Common myeloid progenitor, CD34-positive (primary cell): ENCODE measurements around the gene APBB2.
A peak's percentile ranks its signal among the peaks of the same experiment; 100 is the strongest.
"Not testable (repeated sequence)": the region's sequence is repeated elsewhere in the genome, so short reads cannot be mapped to it uniquely, and the experiment has no call there.

Source experiments
- CTCF ChIA-PET: fragments of 350-600 bp; sonication (Branson Sonifier 250); formaldehyde crosslinking; loops from one replicate; lab custom pipeline; 2021; ENCODE audit warnings: antibody characterized with exemption; lab: Charles Lee
- POLR2A ChIA-PET: fragments of 350-600 bp; sonication (Branson Sonifier 250); formaldehyde crosslinking; loops from one replicate; lab custom pipeline; 2021; ENCODE audit warnings: antibody characterized with exemption; lab: Charles Lee
- DNase-seq, 3 donors: peaks; one replicate each; pipeline versions ENCODE4 v3.0.0 to v3.0.0-alpha.2; 2013
- H3K27ac ChIP-seq, 2 experiments: 1 replicate in 1 of 2; 2 replicates in 1 of 2; pipeline ENCODE4 v1.7.0; 2013; ENCODE audit warnings: inconsistent platforms in 2 of 2, low read length in 2 of 2, mild to moderate bottlenecking in 2 of 2, low read depth in 1 of 2, moderate library complexity in 1 of 2; ENCODE audit not compliant: severe bottlenecking in 2 of 2, insufficient read depth in 1 of 2, poor library complexity in 1 of 2
- H3K27me3 ChIP-seq, 5 experiments: replicated peaks in 2 of 5; 1 replicate in 3 of 5; 2 replicates in 2 of 5; pipeline versions ENCODE4 v1.6.1 to v1.7.0; 2013; ENCODE audit warnings: low read length in 4 of 5, mild to moderate bottlenecking in 2 of 5, moderate library complexity in 2 of 5, inconsistent platforms in 1 of 5; ENCODE audit not compliant: insufficient read depth in 5 of 5, control insufficient read depth in 4 of 5
- H3K36me3 ChIP-seq, 4 experiments: 1 replicate in 2 of 4; 2 replicates in 2 of 4; pipeline versions ENCODE4 v1.6.1 to v1.7.0; 2013; ENCODE audit warnings: low read length in 3 of 4, control low read depth in 1 of 4, mild to moderate bottlenecking in 1 of 4; ENCODE audit not compliant: control insufficient read depth in 4 of 4, insufficient read depth in 4 of 4
- H3K4me1 ChIP-seq, 4 experiments: 1 replicate in 3 of 4; 2 replicates in 1 of 4; pipeline versions ENCODE4 v1.6.1 to v1.7.1; 2013; ENCODE audit warnings: low read length in 3 of 4, mild to moderate bottlenecking in 3 of 4, control low read depth in 1 of 4, inconsistent platforms in 1 of 4, moderate library complexity in 1 of 4; ENCODE audit not compliant: control insufficient read depth in 4 of 4, insufficient read depth in 4 of 4; ENCODE audit errors: control extremely low read depth in 1 of 4
- H3K4me3 ChIP-seq, 7 experiments: 1 replicate in 4 of 7; 2 replicates in 3 of 7; pipeline versions ENCODE4 v1.5.1 to v1.7.0; 2013; ENCODE audit warnings: mild to moderate bottlenecking in 7 of 7, low read length in 6 of 7, moderate library complexity in 6 of 7, inconsistent platforms in 2 of 7, low read depth in 2 of 7, control low read depth in 1 of 7; ENCODE audit not compliant: insufficient read depth in 4 of 7, control insufficient read depth in 1 of 7; ENCODE audit errors: extremely low read depth in 1 of 7
- H3K9me3 ChIP-seq, 5 experiments: 1 replicate in 4 of 5; 2 replicates in 1 of 5; pipeline versions ENCODE4 v1.6.1 to v1.7.1; 2013; ENCODE audit warnings: low read length in 4 of 5, mild to moderate bottlenecking in 2 of 5, inconsistent platforms in 1 of 5, low read depth in 1 of 5, moderate library complexity in 1 of 5; ENCODE audit not compliant: control insufficient read depth in 4 of 5, insufficient read depth in 2 of 5; ENCODE audit errors: control extremely low read depth in 1 of 5
- WGBS: methylation state at CpG from one replicate; pipeline ENCODE4 v1.1.5; 2013; ENCODE audit not compliant: insufficient coverage; 5-methylcytosine and 5-hydroxymethylcytosine counted together

APBB2 gene

DNA sequence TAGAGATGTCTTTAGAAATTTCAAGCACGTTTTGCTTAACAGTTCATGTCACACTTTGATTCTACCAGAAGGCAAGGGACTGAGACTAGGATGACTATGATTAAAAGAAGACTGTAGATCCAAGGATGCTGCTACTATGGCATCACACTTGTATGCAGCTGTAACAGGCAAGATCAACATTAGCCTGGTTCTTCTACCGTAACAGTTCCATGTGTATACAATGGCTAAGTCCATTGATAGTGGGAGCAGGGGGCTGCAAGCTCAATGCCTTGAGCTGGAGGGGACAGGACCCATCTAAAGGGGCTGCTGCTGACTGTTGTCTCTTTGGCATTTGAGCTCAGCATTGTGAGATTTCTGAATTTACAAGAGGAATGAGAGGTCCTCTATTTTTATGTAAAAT is 212.0 kb downstream of the APBB2 start:
- WGBS, result 86% methylated on average over 2 of the region's 2 CpGs
- POLR2A ChIA-PET, result no interaction called here
- DNase-seq, result no peak
- H3K36me3 ChIP-seq, result no peaks in the 10 kb centered on the region
- no peaks in the 10 kb centered on the region for H3K4me1 ChIP-seq
- no peak overlapping the region for H3K27ac ChIP-seq
- no peaks in the 10 kb centered on the region for H3K27me3 ChIP-seq
- CTCF ChIA-PET, result interaction anchor here (1.1 kb wide), 1 partner anchor 12 kb away, joined by 3 read pairs; no protein-coding TSS in a partner anchor
- H3K4me3 ChIP-seq, result no peak overlapping the region
- H3K9me3 ChIP-seq, result peaks cover 0 to 4% (median 0%) of the 10 kb centered on the region in 5 experiments

DNA sequence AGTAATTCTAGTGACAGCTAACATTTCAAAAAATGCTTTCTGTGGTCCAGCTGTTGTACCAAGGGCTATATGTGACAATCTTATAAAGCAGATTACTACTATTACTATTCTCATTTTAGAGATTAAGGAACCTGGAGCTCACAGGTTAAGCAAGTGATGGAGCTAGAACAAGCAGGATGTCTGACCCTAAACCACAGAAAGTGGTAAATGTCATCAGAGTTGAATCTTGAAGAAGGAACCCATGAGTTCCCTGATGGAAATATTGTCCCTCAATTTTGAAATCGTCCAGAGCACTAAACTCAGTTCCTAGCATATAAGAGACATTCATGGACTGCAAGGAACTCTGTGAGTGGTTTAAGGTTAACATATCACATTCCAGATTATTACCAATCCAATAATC is 214.0 kb downstream of the APBB2 start:
- H3K27ac ChIP-seq, result no peak overlapping the region
- POLR2A ChIA-PET, result no interaction called here
- DNase-seq, result peak in 1 of 3 donors; percentile 7

DNA sequence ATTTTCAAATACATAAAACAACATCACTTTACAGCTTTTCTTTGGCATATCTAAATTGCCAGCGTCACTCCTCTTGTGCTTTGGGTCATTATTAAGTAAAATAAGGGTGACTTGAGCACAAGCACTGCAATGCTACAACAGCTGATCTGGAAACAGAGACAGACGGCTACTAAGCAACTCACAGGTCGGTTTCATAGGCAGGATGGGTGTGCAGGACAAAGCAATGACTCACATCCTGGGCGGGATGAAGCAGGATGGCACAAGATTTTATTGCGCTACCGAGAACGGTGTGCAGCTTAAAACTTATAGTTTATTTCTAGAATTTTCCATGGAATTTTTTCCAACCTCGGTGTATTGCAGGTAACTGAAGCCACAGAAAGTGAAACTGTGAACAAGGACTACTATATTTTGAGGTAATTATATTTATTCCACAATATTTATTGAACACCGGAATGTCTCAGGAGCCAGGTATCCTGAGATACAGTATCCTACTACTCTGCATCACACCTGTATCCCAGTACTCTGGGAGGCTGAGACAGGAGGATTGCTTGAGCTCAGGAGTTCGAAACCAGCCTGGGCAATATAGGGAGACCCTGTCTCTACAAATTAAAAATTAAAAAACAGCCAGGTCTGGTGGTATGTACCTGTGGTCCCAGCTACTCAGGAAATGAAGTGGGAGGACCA is 215.5 kb downstream of the APBB2 start:
- H3K9me3 ChIP-seq, result peaks cover 0 to 3% (median 0%) of the 10 kb centered on the region in 5 experiments
- WGBS, result 98% methylated on average over 5 of the region's 10 CpGs
- ChIA-PET CTCF (interaction anchor here (1.6 to 1.8 kb wide), 2 partner anchors 10 to 20 kb away, joined by 5 read pairs; no protein-coding TSS in a partner anchor), POLR2A (no interaction called here)
- no peak overlapping the region for H3K27ac ChIP-seq
- H3K4me3 ChIP-seq, result no peak overlapping the region
- no peaks in the 10 kb centered on the region for H3K27me3 ChIP-seq
- H3K4me1 ChIP-seq, result peaks cover 0 to 1% (median under 1%) of the 10 kb centered on the region in 4 experiments
- DNase-seq, result no peak
- no peaks in the 10 kb centered on the region for H3K36me3 ChIP-seq

More for the DNA sequence above, 214.0 kb downstream of the APBB2 start:
- Histone ChIP-seq H3K27me3 (no peaks in the 10 kb centered on the region), H3K36me3 (no peaks in the 10 kb centered on the region), H3K4me1 (no peaks in the 10 kb centered on the region), H3K9me3 (peaks cover 0 to 3% (median 0%) of the 10 kb centered on the region in 5 experiments), H3K4me3 (no peak overlapping the region)
- CTCF ChIA-PET, result no interaction called here
- no CpG with 5 or more reads among the region's 1 CpG for WGBS

DNA sequence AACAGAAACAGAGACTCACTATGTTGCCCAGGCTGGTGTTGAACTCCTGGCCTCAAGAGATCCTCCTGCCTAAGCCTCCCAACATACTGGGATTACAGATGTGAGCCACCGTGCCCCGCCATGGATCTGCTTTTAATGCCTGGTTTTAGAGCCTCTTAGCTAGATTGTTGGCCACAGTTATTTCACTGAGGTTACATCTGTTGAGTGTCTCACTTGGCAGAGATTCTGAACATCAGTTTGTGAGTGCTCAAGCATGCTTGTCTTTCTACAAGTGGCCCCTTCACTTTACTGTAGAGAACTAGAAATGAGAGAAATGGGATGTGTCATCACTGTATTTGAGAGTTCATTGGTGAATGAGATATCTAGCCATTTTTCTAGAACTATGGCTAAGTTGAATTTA is 218.5 kb downstream of the APBB2 start:
- no peak overlapping the region for H3K4me3 ChIP-seq
- CTCF ChIA-PET, result no interaction called here
- 100% methylated on average over 2 of the region's 2 CpGs for WGBS
- H3K9me3 ChIP-seq, result peaks cover 0 to 3% (median 0%) of the 10 kb centered on the region in 5 experiments
- no peaks in the 10 kb centered on the region for H3K27me3 ChIP-seq
- POLR2A ChIA-PET, result no interaction called here
- H3K27ac ChIP-seq, result no peak overlapping the region
- peaks cover 0 to 16% (median 8%) of the 10 kb centered on the region in 4 experiments for H3K4me1 ChIP-seq
- no peaks in the 10 kb centered on the region for H3K36me3 ChIP-seq
- no peak for DNase-seq

DNA sequence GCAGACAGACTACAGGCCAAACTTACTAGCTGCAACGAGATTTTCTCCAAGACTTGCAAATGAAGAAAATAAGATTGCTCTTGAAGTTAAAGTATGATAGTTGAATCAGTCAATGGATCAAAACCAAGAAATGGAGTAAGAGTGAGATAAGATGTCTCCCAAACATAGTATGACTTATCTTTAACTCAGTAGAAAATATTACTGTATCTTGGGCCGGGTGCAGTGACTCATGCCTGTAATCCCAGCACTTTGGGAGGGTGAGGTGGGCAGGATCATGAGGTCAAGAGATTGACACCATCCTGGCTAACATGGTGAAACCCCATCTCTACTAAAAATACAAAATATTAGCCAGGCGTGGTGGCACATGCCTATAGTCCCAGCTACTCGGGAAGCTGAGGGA is 220.0 kb downstream of the APBB2 start:
- POLR2A ChIA-PET, H3K27ac ChIP-seq, H3K27me3 ChIP-seq, DNase-seq, H3K9me3 ChIP-seq, H3K36me3 ChIP-seq, H3K4me3 ChIP-seq: not testable (repeated sequence)
- WGBS, result 100% methylated on average over 1 of the region's 4 CpGs
- CTCF ChIA-PET, result interaction anchor here (0.5 kb wide), 1 partner anchor 921 kb away, joined by 3 read pairs; no protein-coding TSS in a partner anchor
- peaks cover 0 to 18% (median 8%) of the 10 kb centered on the region in 4 experiments for H3K4me1 ChIP-seq

DNA sequence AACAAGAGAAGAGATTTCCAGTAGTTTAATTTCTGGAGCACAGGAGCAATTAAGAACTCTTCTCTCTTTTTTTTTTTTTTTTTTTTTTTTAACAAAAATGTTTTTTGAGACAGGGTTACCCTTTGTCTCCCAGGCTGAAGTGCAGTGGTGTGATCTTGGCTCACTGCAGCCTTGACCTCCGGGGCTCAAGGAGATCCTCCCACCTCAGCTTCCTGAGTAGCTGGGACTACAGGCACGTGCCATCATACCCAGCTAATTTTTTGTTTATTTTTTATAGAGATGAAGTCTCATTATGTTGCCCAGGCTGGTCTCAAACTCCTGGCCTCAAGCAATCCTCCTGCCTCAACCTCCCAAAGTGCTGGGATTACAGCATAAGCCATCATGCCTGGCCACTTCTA is 221.0 kb downstream of the APBB2 start:
- POLR2A ChIA-PET, H3K27me3 ChIP-seq, H3K36me3 ChIP-seq, H3K9me3 ChIP-seq, DNase-seq, H3K27ac ChIP-seq, CTCF ChIA-PET, H3K4me3 ChIP-seq: not testable (repeated sequence)
- no CpG with 5 or more reads among the region's 2 CpGs for WGBS
- peaks cover 0 to 18% (median 8%) of the 10 kb centered on the region in 4 experiments for H3K4me1 ChIP-seq
